H1 (cell line): ENCODE measurements around the gene C4orf33. TPM values are rescaled to one million over a fixed set of nuclear protein-coding genes. Genes with fewer than 3 reads are reported as not detected.
A peak's percentile ranks its signal among the peaks of the same experiment; 100 is the strongest.

Experiments
- CHD7 ChIP-seq: fragments of 300-600 bp; sonication (generic); IDR thresholded peaks from 2 replicates; pipeline ENCODE4 v1.7.1; 2012; ENCODE audit warnings: low read length, moderate library complexity, mild to moderate bottlenecking, inconsistent platforms; ENCODE audit not compliant: insufficient replicate concordance
- SP4 ChIP-seq: IDR thresholded peaks from 2 replicates; pipeline ENCODE4 v1.6.1; 2012; ENCODE audit warnings: low read length, inconsistent platforms
- polyA plus RNA-seq, 7 experiments: library from polyadenylated mRNA; depleted of rRNA in 3 of 7; stranded (reverse) in 5 of 7; unstranded in 2 of 7; fragments of >200 nt in 5 of 7; fragments of 200-250 nt in 2 of 7; gene quantifications; 1 replicate in 5 of 7; 2 replicates in 1 of 7; 4 replicates in 1 of 7; pipeline versions ENCODE4 v1.2.1 to v1.2.3, GENCODE V29; 2011 to 2013; ENCODE audit warnings: missing spikeins in 2 of 7, mixed read lengths in 2 of 7
- total RNA-seq: library from RNA; stranded (reverse); fragmentation: NEBNext Ultra II Directional; extraction: Animal tissue kit (Norgen Biotek cat#: 25700); gene quantifications from 2 replicates; pipeline ENCODE4 v1.2.1, GENCODE V29; 2021

The C4orf33 gene
- total and polyA plus RNA-seq, 2 of the 8 experiments (the other 6 are each of a cell fraction or from before 2014, with no cell fraction given): 3.4 to 6.0 TPM

GRCh38 chr4:129092631-129093190, 3.2 kb upstream of the C4orf33 start (continued):
- TF ChIP-seq CHD7: peak; percentile 16
- no peak for TF ChIP-seq SP4
